Stimulated activated effector memory CD8-positive, alpha-beta T cell treated with anti-CD3 and anti-CD28 coated beads, Interleukin-12 subunit alpha, Interleukin-12 subunit beta, amount 100 ng/mL, for 72 hours (primary cell): Measurements from ENCODE around the gene GNL2.

ENCODE experiments used
- ATAC-seq: fragments of 150-1000 bp; cut with Tn5 transposase; 2 replicates; pipeline ENCODE4 v1.10.0; 2021
- DNase-seq, 2 donors: peaks; one replicate each; pipeline ENCODE4 v3.0.0; 2021 to 2022; ENCODE audit warnings: low spot score in 2 of 2
- H3K27ac Mint-ChIP-seq: one replicate; pipeline ENCODE4 v1.8.0; 2022; ENCODE audit warnings: mild to moderate bottlenecking, mixed read lengths
- H3K36me3 Mint-ChIP-seq: one replicate; pipeline ENCODE4 v1.8.0; 2022; ENCODE audit warnings: mild to moderate bottlenecking, mixed read lengths
- H3K4me1 Mint-ChIP-seq: one replicate; pipeline ENCODE4 v1.8.0; 2022; ENCODE audit warnings: mixed read lengths
- H3K4me3 Mint-ChIP-seq: one replicate; pipeline ENCODE4 v1.8.0; 2022; ENCODE audit warnings: mild to moderate bottlenecking, mixed read lengths
- H3K9me3 Mint-ChIP-seq: one replicate; pipeline ENCODE4 v1.8.0; 2022; ENCODE audit warnings: mixed read lengths

GNL2 gene

GRCh38 chr1:37595440-37596181, at the start of gene GNL2:
TSS of gene GNL2 (minus strand) at chr1:37595937. CDS start at chr1:37595822, 115 bp downstream.
- Mint-ChIP-seq H3K36me3 (peaks cover 44% of the 10 kb centered on the region), H3K27ac (peak within 1 kb of the TSS; percentile 99), H3K9me3 (no peaks in the 10 kb centered on the region), H3K4me1 (peaks cover 22% of the 10 kb centered on the region), H3K4me3 (peak within 1 kb of the TSS; percentile 99)
- ATAC-seq (peak; percentile 99), DNase-seq (peak; percentile 93 to 96)

- no peak overlapping the region for H3K4me3 Mint-ChIP-seq
- H3K36me3 Mint-ChIP-seq = no peaks in the 10 kb centered on the region
- ATAC-seq = no peak
- no peaks in the 10 kb centered on the region for H3K4me1 Mint-ChIP-seq
- no peak for DNase-seq
- H3K9me3 Mint-ChIP-seq = no peaks in the 10 kb centered on the region
- H3K27ac Mint-ChIP-seq = no peak overlapping the region
These were observed 45.3 kb upstream of the GNL2 start for GRCh38 chr1:37641059-37641458.

GRCh38 chr1:37636435-37636834, 40.7 kb upstream of the GNL2 start:
- no peaks in the 10 kb centered on the region for H3K9me3 Mint-ChIP-seq
- ATAC-seq (no peak), DNase-seq (no peak)
- H3K27ac Mint-ChIP-seq = no peak overlapping the region
- H3K4me3 Mint-ChIP-seq = no peak overlapping the region
- peaks cover 17% of the 10 kb centered on the region for H3K4me1 Mint-ChIP-seq
- no peaks in the 10 kb centered on the region for H3K36me3 Mint-ChIP-seq

GRCh38 chr1:37634992-37635902, 39.5 kb upstream of the GNL2 start:
- H3K9me3 Mint-ChIP-seq = no peaks in the 10 kb centered on the region
- DNase-seq (no peak), ATAC-seq (no peak)
- no peak overlapping the region for H3K27ac Mint-ChIP-seq
- H3K36me3 Mint-ChIP-seq = no peaks in the 10 kb centered on the region
- H3K4me3 Mint-ChIP-seq = peak overlapping the region; percentile 10
- peaks cover 17% of the 10 kb centered on the region for H3K4me1 Mint-ChIP-seq

GRCh38 chr1:37634244-37634991, 38.7 kb upstream of the GNL2 start, which contains the start of gene RSPO1:
TSS of gene RSPO1 (minus strand) at chr1:37634892. CDS start at chr1:37629661, 5,231 bp downstream.
- DNase-seq (no peak), ATAC-seq (peak; percentile 48)
- Mint-ChIP-seq H3K4me1 (peaks cover 17% of the 10 kb centered on the region), H3K27ac (no peak within 1 kb of the TSS), H3K36me3 (no peaks in the 10 kb centered on the region), H3K4me3 (peak within 1 kb of the TSS; percentile 10), H3K9me3 (no peaks in the 10 kb centered on the region)

GRCh38 chr1:37633938-37634243, 38.2 kb upstream of the GNL2 start:
- Mint-ChIP-seq H3K4me1 (peaks cover 17% of the 10 kb centered on the region), H3K4me3 (no peak overlapping the region), H3K9me3 (no peaks in the 10 kb centered on the region), H3K27ac (no peak overlapping the region), H3K36me3 (no peaks in the 10 kb centered on the region)
- ATAC-seq (no peak), DNase-seq (no peak)

- Mint-ChIP-seq H3K9me3 (no peaks in the 10 kb centered on the region), H3K36me3 (no peaks in the 10 kb centered on the region), H3K4me1 (peaks cover 17% of the 10 kb centered on the region), H3K4me3 (no peak overlapping the region), H3K27ac (no peak overlapping the region)
- DNase-seq = no peak
- no peak for ATAC-seq
These were observed 37.6 kb upstream of the GNL2 start for GRCh38 chr1:37633040-37633937.

GRCh38 chr1:37631036-37631435, 35.3 kb upstream of the GNL2 start:
- Mint-ChIP-seq H3K4me3 (no peak overlapping the region), H3K27ac (no peak overlapping the region), H3K36me3 (no peaks in the 10 kb centered on the region), H3K9me3 (no peaks in the 10 kb centered on the region), H3K4me1 (peaks cover 17% of the 10 kb centered on the region)
- DNase-seq = no peak
- no peak for ATAC-seq

- no peaks in the 10 kb centered on the region for H3K9me3 Mint-ChIP-seq
- no peak overlapping the region for H3K4me3 Mint-ChIP-seq
- no peaks in the 10 kb centered on the region for H3K36me3 Mint-ChIP-seq
- H3K4me1 Mint-ChIP-seq = peaks cover 12% of the 10 kb centered on the region
- ATAC-seq = no peak
- no peak for DNase-seq
- H3K27ac Mint-ChIP-seq = no peak overlapping the region
These were observed 34.8 kb upstream of the GNL2 start for GRCh38 chr1:37630426-37631028.

GRCh38 chr1:37629726-37630425, 34.1 kb upstream of the GNL2 start:
- Mint-ChIP-seq H3K9me3 (no peaks in the 10 kb centered on the region), H3K4me1 (peaks cover 6% of the 10 kb centered on the region), H3K36me3 (no peaks in the 10 kb centered on the region), H3K4me3 (no peak overlapping the region), H3K27ac (no peak overlapping the region)
- ATAC-seq (no peak), DNase-seq (no peak)

- H3K27ac Mint-ChIP-seq = no peak overlapping the region
- no peaks in the 10 kb centered on the region for H3K9me3 Mint-ChIP-seq
- H3K4me3 Mint-ChIP-seq = no peak overlapping the region
- ATAC-seq = no peak
- no peaks in the 10 kb centered on the region for H3K36me3 Mint-ChIP-seq
- no peak for DNase-seq
- peaks cover 6% of the 10 kb centered on the region for H3K4me1 Mint-ChIP-seq
These were observed 33.3 kb upstream of the GNL2 start for GRCh38 chr1:37629008-37629407.

- Mint-ChIP-seq H3K4me1 (peaks cover 4% of the 10 kb centered on the region), H3K36me3 (no peaks in the 10 kb centered on the region), H3K27ac (no peak overlapping the region), H3K4me3 (no peak overlapping the region), H3K9me3 (no peaks in the 10 kb centered on the region)
- ATAC-seq (no peak), DNase-seq (no peak)
These were observed 32.4 kb upstream of the GNL2 start for GRCh38 chr1:37628026-37628556.

- no peak for ATAC-seq
- Mint-ChIP-seq H3K27ac (no peak overlapping the region), H3K9me3 (no peaks in the 10 kb centered on the region), H3K36me3 (no peaks in the 10 kb centered on the region), H3K4me3 (no peak overlapping the region), H3K4me1 (no peaks in the 10 kb centered on the region)
- DNase-seq = no peak
These were observed 26.4 kb upstream of the GNL2 start for GRCh38 chr1:37622131-37622530.
